ENCODE results near the gene CEP170B.

CEP170B gene

DNA sequence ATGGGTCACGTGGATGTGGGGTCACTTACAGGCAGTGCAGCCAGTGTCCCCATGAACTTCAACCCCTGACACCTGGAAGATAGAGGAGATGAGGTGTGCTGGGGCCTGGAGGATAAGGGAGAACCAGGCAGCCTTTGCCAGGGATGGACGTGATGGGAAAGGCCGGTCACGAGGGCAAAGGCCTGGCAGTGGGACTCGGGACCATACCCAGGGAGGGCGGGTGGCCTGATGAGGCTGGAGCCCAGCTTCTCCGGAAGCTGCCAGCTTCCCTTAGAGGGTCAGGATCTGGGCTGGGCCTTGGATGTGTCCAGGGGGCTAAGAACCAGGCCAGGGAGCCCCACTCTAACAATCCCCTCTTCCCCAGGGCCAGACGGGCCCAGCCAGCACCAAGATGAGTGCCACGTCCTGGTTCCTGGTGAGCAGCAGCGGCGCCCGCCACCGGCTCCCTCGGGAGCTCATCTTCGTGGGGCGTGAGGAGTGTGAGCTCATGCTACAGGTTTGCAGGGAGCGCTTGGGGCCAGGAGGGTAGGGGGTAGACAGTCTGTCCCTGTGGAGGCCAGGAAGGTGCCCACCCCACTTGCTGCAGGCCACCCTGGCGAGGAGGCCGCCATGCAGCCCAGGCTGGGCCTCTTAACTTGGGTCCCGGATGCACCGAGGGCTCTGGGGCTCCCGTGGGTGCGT, 3.1 kb downstream of the CEP170B start:
- no peak for DNase-seq

DNA sequence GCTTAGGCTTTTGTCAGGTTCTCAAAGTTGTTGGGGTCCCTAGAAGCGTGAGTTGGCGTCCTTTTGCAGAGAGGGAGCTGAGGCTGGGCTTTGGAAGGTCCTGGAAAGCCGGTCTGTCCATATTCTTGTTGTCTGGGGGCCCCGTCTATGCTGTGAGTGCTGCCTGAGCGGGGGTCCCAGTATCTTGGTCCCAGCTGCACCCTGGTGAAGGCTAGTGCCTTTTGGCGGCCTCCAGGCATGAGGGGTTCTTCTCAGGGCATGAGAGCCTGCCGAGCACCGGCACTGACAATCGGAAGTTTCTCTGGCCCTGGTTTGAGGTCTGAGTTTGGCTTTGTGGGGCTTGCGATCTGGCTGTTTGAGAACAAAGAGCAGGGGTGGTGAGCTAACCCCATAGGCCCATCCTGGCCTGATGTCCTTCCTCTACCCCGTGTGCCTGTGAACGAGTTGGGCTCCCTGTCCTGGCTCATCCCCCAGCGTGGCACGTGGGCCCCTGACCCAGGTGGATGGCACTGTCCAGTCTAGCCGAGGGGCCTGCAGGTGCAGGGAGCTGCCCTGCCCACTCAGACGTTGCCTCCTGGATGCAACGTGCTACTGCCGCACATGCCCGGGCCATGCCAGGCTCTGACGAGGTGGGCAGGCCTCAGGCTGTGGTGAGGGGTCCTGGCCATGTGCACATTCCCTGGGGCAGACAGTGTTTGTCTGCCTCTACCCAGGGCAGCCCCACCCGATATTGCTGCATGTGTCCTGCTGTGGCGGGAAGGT, 3.9 kb downstream of the CEP170B start:
- DNase-seq = no peak

DNA sequence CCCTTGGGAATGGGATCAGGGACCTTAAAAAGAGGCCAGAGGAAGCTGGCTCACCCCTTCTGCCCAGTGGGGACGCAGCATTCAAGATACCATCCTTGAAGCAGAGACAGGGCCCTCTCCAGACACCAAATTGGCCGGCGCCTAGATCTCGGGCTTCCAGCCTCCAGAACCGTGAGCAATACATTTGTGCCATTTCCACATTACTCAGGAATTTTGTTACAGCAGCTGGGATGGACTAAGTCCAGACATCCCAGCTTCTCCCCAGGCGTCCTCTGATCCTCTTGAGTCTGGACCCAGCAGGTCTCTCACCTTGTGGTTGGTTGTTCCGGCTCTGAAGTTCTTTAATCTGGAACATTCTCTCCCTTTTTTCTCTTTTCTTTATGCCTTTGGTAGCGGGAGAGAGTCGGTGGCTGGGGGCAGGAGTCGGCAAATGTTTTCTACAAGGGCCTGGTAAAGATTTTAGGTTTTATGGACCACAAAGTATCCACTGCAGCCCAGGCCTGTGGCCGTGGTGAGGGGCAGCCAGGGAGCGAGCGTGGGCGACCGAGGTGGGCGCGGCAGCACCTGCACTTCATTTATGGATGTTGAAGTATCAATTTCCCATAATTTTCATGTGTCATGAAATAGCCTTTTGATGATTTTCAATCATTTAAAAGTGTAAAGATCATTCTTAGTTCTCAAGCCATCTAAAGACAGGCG, 4.8 kb downstream of the CEP170B start:
- DNase-seq = no peak

- DNase-seq = no peak
Observed at GRCh38 chr14:104870368-104871144, 5.5 kb downstream of the CEP170B start.

DNA sequence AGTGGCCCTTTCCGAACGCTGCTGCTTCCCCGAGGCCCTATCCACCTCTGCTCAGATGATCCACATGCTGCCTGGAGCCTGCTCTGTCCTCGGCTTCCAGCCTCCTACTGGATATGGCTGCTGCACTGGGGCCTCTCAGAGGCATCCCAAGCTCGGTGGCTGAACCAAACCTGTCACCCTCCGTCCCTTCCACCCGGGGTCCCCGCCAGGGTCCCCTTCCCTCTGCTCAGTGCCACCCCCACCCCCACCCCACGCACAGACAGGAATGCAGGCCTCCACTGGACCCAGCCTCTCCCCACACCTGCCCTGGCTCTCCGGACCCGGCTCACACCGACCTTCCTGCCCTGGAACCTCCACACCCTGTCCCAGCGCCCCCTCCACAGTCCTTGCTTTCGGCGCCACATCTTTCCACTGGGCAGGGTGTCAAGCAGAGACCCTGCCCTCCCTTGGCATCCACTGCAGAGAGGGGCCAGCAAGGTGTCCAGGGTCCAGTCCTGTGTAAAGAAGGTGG, 6.1 kb downstream of the CEP170B start:
- DNase-seq = no peak

- no peak for DNase-seq
Observed at GRCh38 chr14:104871656-104872468, 6.8 kb downstream of the CEP170B start.

DNA sequence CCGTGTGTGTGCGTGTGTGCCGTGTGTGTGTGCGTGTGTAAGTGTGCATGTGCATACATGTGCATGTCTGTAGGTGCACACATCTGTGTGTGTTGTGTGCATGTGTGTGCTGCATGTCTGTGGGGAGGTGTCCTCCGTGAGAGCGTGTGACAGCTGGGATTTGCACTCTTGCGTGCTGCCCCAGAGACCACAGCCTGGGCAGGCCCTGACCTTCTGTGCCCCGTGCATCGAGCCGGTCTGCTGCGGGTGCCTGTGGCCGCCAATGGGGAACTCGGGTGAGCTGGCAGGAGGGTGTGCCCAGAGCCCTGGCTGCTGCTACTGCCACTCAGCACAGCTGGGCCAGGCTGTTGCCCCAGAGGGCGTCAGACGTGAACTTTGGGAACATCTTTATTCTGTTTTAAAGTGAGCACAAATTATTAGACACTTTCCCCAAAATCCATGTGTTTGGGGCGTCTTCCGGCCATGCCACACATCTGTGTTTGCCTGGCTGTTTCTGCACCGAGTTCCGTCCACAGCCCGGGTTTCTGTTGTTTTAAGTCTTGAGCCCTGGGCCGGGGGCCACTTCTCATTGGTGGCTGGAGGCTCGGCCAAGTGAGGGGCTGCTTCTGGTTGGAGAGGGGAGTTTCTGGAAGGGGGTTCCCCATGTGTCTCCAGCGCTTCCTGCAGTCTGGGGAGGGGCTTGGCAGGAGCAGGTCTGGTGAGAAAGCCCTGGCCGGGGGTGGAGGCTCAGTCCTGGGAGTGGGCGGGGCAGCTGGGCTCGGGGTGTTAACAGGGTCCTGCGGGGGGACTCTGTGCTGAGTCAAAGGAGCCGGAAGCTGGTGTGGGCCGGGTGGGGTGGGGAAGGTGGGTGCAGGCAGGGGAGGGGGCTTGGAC, 7.6 kb downstream of the CEP170B start:
- DNase-seq = no peak

GRCh38 chr14:104873380-104874055, 8.4 kb downstream of the CEP170B start:
- DNase-seq = no peak

DNA sequence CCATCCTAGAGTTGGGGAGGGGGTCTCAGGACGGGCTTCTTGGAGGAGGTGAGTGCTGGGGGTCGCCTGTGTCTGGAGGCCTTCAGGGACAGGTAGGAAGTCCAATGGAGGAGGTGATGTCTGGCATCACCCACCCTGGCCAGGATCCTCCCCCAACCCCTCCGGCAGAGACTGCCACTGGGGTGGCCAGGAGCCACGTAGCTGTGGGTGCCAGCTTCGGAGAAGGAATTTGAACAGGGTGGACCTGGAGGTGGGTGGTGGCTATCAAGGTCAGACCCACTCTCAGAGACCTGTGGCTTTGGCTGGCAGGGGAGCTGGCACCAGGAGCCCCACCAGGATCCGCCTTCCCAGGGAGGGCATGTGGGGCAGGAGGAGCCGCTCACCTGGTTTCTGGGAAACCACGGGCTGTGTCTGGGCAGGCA, 9.1 kb downstream of the CEP170B start:
- no peak for DNase-seq

GRCh38 chr14:104874571-104875411, 9.7 kb downstream of the CEP170B start:
- no peak for DNase-seq

- DNase-seq = no peak
Observed at GRCh38 chr14:104875412-104875751, 10.3 kb downstream of the CEP170B start.

DNA sequence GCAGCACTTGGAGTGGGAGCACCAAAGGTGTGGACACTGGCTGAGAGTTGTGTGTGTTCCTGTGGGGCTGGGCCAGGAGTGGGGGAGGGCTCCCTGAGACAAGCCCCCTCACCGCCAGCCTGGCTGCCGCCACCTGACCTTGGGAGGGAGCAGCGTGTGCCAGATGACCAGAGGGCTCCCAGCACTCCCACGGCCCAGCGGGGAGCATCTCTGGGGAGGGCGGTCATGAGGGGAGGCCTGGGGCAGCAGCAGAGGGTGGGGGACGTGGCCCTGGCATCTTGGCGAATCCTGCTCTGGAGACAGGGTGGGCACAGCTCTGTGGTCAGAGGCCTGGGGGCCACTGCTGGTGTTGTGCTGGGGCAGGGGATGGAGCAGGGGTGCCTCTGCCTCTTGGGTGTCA, 10.7 kb downstream of the CEP170B start:
- DNase-seq = no peak

DNA sequence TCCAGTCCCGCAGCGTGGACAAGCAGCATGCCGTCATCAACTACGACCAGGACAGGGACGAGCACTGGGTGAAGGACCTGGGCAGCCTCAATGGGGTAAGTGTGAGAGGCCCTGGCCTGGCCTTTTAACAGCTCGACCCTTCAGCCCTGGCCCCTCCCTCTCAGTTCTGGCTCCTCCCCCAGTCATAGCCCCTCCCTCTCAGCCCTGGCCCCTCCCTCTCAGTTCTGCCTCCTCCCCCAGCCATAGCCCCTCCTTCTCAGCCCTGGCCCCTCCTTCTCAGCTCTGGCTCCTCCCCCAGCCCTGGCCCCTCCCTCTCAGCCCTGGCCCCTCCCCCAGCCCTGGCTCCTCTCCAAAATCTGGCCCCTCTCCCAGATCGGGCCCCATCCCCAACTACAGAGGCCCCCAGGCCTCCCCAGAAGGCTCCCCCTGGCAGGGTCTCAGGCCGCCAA, 11.2 kb downstream of the CEP170B start:
- peak; percentile 13 for DNase-seq

DNA sequence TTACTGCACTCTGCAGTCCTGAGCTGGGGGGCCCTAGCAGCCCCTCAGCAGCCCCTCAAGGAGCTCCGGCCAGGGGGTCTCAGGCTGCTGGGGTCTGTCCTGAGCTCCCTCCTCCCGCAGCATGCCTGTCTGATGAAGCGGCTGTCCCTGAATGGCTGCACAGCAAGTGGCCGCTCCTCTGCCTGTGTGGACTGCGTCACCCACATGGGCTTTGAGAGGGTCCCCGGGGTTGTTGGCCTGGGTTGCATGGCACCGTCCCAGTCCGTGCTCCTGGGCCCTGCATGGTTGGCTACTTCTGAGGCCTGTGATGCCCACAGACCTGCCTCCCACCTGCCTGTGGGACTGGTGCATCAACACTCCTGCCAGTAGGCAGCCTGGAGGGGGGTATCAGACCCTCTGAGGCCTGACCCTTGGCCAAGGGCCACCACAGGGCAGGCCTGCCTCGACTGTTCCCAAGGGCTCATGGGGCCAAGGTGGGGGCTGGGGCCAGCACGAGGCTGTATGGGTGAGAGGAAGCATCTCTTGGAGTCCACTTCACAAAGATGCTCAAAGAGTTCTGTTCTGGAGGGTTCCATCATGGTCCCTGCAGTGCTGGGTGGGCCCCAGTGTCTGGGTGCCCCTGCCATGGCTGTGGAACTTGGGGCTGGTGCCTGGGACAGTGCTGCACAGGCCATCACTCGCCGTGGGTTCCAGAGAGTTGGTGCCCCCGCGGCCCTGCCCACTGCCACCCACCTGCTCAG, 12.2 kb downstream of the CEP170B start:
- DNase-seq = no peak

DNA sequence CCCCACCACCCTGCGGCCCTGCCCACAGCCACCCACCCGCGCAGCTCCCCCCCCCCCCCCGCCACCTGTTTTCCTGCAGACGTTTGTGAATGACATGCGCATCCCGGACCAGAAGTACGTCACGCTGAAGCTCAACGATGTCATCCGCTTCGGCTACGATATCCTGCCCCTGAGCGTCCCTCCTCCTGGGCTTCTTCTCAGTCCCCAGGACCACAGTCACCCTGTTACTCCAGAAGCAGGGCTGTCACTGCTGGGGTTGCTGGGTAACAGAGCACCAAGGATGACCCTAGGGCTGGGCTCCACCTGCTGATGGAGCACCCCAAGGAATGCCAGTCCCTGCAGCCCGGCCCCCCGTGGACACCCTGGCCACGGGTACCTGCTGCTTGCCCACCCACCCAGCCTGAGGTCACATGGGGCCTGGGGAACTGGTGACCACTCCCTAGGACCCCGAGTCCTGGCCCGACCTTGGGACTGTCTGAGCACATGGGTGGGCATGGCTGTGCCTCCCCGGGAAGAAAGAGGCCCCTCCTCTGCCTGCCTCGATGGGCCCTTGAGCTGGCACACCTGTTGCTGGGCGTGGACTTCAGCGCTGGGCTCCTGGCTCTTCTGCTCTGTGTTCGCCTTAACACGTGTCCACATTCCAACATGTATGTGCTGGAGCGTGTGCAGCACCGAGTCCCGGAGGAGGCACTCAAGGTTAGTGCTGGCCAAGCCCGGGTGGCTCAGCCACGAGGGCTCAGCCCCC, 12.9 kb downstream of the CEP170B start:
- no peak for DNase-seq

DNA sequence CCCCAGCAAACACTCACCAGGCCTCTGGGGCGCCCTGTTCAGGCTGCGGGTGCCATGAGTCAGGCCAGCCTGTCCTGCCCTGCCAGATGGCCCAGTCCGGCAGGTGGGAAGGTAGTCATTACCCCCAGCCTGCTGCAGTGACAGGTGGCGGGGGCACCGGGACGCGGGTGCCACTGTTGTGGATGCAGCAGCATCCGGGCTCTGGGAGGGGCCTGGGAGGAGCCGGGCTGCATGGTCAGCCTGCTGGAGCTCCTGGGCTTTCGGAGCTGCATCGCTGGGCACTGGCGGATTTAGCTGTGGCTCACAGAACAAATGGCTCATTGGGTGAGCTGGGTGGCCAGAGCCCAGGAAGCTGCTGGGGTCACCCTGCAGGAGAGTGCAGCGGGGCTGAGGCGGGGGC, 13.5 kb downstream of the CEP170B start:
- DNase-seq = no peak

DNA sequence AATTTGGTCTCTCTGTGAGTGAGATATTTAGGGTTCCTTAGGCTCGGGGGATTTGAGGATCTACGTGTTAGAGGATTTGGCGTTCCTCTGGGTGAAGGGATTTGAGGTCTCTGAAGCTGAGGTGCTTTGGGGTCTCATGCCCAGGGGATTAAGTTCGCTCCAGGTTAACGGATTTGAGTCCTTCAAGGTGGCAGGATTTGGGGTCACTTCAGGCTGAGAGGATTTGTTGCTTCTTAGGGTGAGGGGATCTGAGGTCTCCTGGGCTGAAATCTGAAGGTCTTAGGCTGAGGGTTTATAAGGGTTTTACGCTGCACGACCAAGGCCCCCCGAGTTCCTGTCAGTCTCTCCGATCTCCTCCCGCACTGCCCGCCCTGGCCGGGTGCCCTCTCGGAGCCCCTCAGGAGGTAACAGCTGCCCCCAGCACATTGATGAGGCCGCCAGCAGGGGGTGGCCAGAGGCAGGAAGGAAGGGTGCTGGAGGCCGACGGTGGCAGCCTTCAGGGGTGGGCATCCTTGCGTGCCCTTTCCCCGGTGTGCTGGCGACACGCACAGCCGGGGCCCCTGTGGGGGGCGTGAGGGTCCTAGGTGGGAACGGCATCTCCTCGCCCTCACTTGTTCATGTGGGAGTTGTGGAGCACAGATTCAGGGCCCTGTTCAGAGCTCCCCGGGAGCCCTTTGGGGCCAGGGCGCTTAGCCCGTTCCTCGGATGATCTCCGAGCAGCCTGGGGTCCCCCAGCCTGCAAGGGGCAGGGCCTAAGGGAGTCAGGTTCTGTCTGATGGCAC, 14.3 kb downstream of the CEP170B start:
- no peak for DNase-seq
